C4-2B (cell line): ENCODE data around the gene DGKB.

Experiments
- CTCF ChIP-seq: fragments of 450-650 bp; conservative IDR thresholded peaks from 2 replicates; pipeline ENCODE4 v1.5.1; 2017; ENCODE audit warnings: mild to moderate bottlenecking
- ZFX ChIP-seq: fragments of 450-650 bp; IDR thresholded peaks from 2 replicates; pipeline ENCODE4 v1.6.1; 2017

DNA sequence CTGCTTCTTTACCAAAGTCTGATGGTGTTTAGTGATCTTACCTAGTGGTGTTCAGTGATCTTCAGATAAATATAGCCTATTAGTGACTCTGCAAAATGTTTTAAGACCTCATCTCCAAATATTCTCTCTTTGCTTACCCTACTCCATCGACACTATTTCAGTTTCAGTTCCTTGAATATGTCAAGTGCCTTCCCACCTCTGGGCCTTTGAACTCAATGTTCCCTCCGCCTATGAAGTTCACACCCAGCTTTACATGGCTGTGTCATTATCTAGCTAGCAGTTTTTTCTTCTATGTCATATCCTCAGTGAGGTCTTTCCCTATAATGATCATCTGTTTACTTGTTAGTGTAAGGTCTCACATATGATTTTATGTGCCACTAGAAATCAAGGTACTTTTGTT lies 322.6 kb downstream of the DGKB start:
- TF ChIP-seq CTCF: no peak
- TF ChIP-seq ZFX: no peak
